Measurements from ENCODE around the gene STK26.

Gene STK26

GRCh38 chrX:132058050-132058449, 34.9 kb downstream of the STK26 start:
- no peak overlapping the region for H3K4me3 ChIP-seq (ENCODE audit: low read depth, low read length)
- TF ChIP-seq MYC (IDR thresholded peaks at IDR 0.05; ENCODE audit: low read depth, low read length) = no peak
- no peak for TF ChIP-seq MAX (IDR thresholded peaks at IDR 0.05; ENCODE audit: low read depth, low read length)
- no peak for TF ChIP-seq POLR2A (IDR thresholded peaks at IDR 0.05; ENCODE audit: extremely low read depth, insufficient read length)
- TF ChIP-seq CTCF (IDR thresholded peaks at IDR 0.05; ENCODE audit: low read depth, low read length) = no peak
- DNase-seq (ENCODE audit: low read depth) = no peak

- no peak for TF ChIP-seq MYC (IDR thresholded peaks at IDR 0.05; ENCODE audit: low read depth, low read length)
- no peak for TF ChIP-seq CTCF (IDR thresholded peaks at IDR 0.05; ENCODE audit: low read depth, low read length)
- no peak for TF ChIP-seq MAX (IDR thresholded peaks at IDR 0.05; ENCODE audit: low read depth, low read length)
- TF ChIP-seq POLR2A (IDR thresholded peaks at IDR 0.05; ENCODE audit: extremely low read depth, insufficient read length) = no peak
- no peak for DNase-seq (ENCODE audit: low read depth)
- no peak overlapping the region for H3K4me3 ChIP-seq (ENCODE audit: low read depth, low read length)
Measured at GRCh38 chrX:132058975-132059374, 35.9 kb downstream of the STK26 start.

GRCh38 chrX:132059973-132060540, 37.0 kb downstream of the STK26 start:
- TF ChIP-seq MYC (IDR thresholded peaks at IDR 0.05; ENCODE audit: low read depth, low read length) (no peak), MAX (IDR thresholded peaks at IDR 0.05; ENCODE audit: low read depth, low read length) (no peak), CTCF (IDR thresholded peaks at IDR 0.05; ENCODE audit: low read depth, low read length) (no peak), POLR2A (IDR thresholded peaks at IDR 0.05; ENCODE audit: extremely low read depth, insufficient read length) (no peak)
- H3K4me3 ChIP-seq (ENCODE audit: low read depth, low read length) = no peak overlapping the region
- no peak for DNase-seq (ENCODE audit: low read depth)

GRCh38 chrX:132063334-132063733, 40.2 kb downstream of the STK26 start:
- H3K4me3 ChIP-seq (ENCODE audit: low read depth, low read length) = no peak overlapping the region
- no peak for DNase-seq (ENCODE audit: low read depth)
- TF ChIP-seq MYC (IDR thresholded peaks at IDR 0.05; ENCODE audit: low read depth, low read length) (no peak), MAX (IDR thresholded peaks at IDR 0.05; ENCODE audit: low read depth, low read length) (no peak), CTCF (IDR thresholded peaks at IDR 0.05; ENCODE audit: low read depth, low read length) (no peak), POLR2A (IDR thresholded peaks at IDR 0.05; ENCODE audit: extremely low read depth, insufficient read length) (no peak)

GRCh38 chrX:132063862-132064261, 40.8 kb downstream of the STK26 start:
- TF ChIP-seq CTCF (IDR thresholded peaks at IDR 0.05; ENCODE audit: low read depth, low read length) (no peak), MAX (IDR thresholded peaks at IDR 0.05; ENCODE audit: low read depth, low read length) (no peak), MYC (IDR thresholded peaks at IDR 0.05; ENCODE audit: low read depth, low read length) (no peak), POLR2A (IDR thresholded peaks at IDR 0.05; ENCODE audit: extremely low read depth, insufficient read length) (no peak)

More at GRCh38 chrX:132063862-132064261, 40.8 kb downstream of the STK26 start:
- DNase-seq (ENCODE audit: low read depth) = no peak
- no peak overlapping the region for H3K4me3 ChIP-seq (ENCODE audit: low read depth, low read length)
